ENCODE results near the gene WFDC10B. TPM values are rescaled to one million over a fixed set of nuclear protein-coding genes. Genes with fewer than 3 reads are reported as not detected.
"Not testable (repeated sequence)": the region's sequence is repeated elsewhere in the genome, so short reads cannot be mapped to it uniquely, and the experiment has no call there.

WFDC10B gene
- total and polyA plus RNA-seq, 9 of the 15 experiments (the other 6 are each of a cell fraction or from before 2014, with no cell fraction given) = not detected

GRCh38 chr20:45670139-45670538 lies 34.7 kb downstream of the WFDC10B start, which contains the start of gene WFDC11 (continued):
- no peak for TF ChIP-seq ZNF444 (CRISPR knock-in tag; IDR thresholded peaks at IDR 0.05)
- TF ChIP-seq TCF3 (CRISPR knock-in tag; IDR thresholded peaks at IDR 0.05) = no peak
- TF ChIP-seq BRCA1 (IDR thresholded peaks at IDR 0.05) = no peak
- TF ChIP-seq BRCA1 (CRISPR knock-in tag; IDR thresholded peaks at IDR 0.05) = no peak
- TF ChIP-seq TFAM (CRISPR knock-in tag; conservative IDR thresholded peaks at IDR 0.05) = no peak
- no peak for TF ChIP-seq NFXL1 (CRISPR knock-in tag; IDR thresholded peaks at IDR 0.05)
- no peak for TF ChIP-seq ZNF217 (CRISPR knock-in tag; IDR thresholded peaks at IDR 0.05)
- TF ChIP-seq HNRNPUL1 (IDR thresholded peaks at IDR 0.05; ENCODE audit: low read length) = no peak

DNA sequence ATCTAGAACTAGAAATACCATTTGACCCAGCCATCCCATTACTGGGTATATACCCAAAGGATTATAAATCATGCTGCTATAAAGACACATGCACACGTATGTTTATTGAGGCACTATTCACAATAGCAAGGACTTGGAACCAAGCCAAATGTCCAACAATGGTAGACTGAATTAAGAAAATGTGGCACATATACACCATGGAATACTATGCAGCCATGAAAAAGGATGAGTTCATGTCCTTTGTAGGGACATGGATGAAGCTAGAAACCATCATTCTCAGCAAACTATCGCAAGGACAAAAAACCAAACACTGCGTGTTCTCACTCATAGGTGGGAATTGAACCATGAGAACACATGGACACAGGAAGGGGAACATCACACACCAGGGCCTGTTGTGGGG lies 47.8 kb downstream of the WFDC10B start:
- POLR2A ChIA-PET; H3K9ac ChIP-seq (ENCODE audit: insufficient read depth in 1 of 2, low read depth in 2 of 2, low read length in 2 of 2); BruUV-seq (replicated peaks); H3K36me3 ChIP-seq (ENCODE audit: control insufficient read depth, insufficient read depth, low read length); H2AFZ ChIP-seq (ENCODE audit: low read depth, low read length); intact Hi-C loops (cut with micrococcal nuclease); H3K79me2 ChIP-seq (ENCODE audit: control insufficient read depth, insufficient read depth, low read length); H3K4me2 ChIP-seq (ENCODE audit: insufficient read depth, low read length); FAIRE-seq; DNase-seq (ENCODE audit: extremely low read depth in 1 of 4, low spot score in 3 of 4); in situ Hi-C loops (cut with MboI); ATAC-seq; H3K9me3 ChIP-seq (replicated peaks; ENCODE audit: control insufficient read depth, insufficient read depth, low read depth, low read length); CTCF ChIA-PET (ENCODE audit: low intra/inter-chr PET ratio); H4K20me1 ChIP-seq (replicated peaks; ENCODE audit: control insufficient read depth, insufficient read depth, low read length); H3K9me1 ChIP-seq (ENCODE audit: control insufficient read depth, insufficient read depth, low read length); H3K27ac ChIP-seq (ENCODE audit: extremely low read depth, low read depth, low read length); H3K4me3 ChIP-seq; H3K27me3 ChIP-seq (ENCODE audit: control insufficient read depth in 2 of 2, insufficient read depth in 2 of 2, low read length in 2 of 2); H3K4me1 ChIP-seq (replicated peaks in 1 of 2; ENCODE audit: control insufficient read depth in 2 of 2, insufficient read depth in 2 of 2, low read length in 2 of 2): not testable (repeated sequence)
- TF ChIP-seq ZNF146 (CRISPR knock-in tag; IDR thresholded peaks at IDR 0.05; ENCODE audit: unreplicated experiment) (peak; percentile 55), NFIC (IDR thresholded peaks at IDR 0.05) (peak; percentile 35; the same call in 1 of the 2 replicates)
- 12% methylated on average over 3 of the region's 3 CpGs for WGBS (ENCODE audit: insufficient coverage, low coverage, missing lambda C conversion rate)

- H3K9me3 ChIP-seq (replicated peaks; ENCODE audit: control insufficient read depth, insufficient read depth, low read depth, low read length); H3K36me3 ChIP-seq (ENCODE audit: control insufficient read depth, insufficient read depth, low read length); H3K4me1 ChIP-seq (replicated peaks in 1 of 2; ENCODE audit: control insufficient read depth in 2 of 2, insufficient read depth in 2 of 2, low read length in 2 of 2); H3K9me1 ChIP-seq (ENCODE audit: control insufficient read depth, insufficient read depth, low read length); H3K4me3 ChIP-seq; H3K9ac ChIP-seq (ENCODE audit: insufficient read depth in 1 of 2, low read depth in 2 of 2, low read length in 2 of 2); CTCF ChIA-PET (ENCODE audit: low intra/inter-chr PET ratio); H3K27ac ChIP-seq (ENCODE audit: extremely low read depth, low read depth, low read length); FAIRE-seq; H4K20me1 ChIP-seq (replicated peaks; ENCODE audit: control insufficient read depth, insufficient read depth, low read length); POLR2A ChIA-PET; H3K4me2 ChIP-seq (ENCODE audit: insufficient read depth, low read length); BruUV-seq (replicated peaks); intact Hi-C loops (cut with micrococcal nuclease); H3K27me3 ChIP-seq (ENCODE audit: control insufficient read depth in 2 of 2, insufficient read depth in 2 of 2, low read length in 2 of 2); ATAC-seq; H3K79me2 ChIP-seq (ENCODE audit: control insufficient read depth, insufficient read depth, low read length); H2AFZ ChIP-seq (ENCODE audit: low read depth, low read length); in situ Hi-C loops (cut with MboI): not testable (repeated sequence)
- DNase-seq (ENCODE audit: extremely low read depth in 1 of 4, low spot score in 3 of 4) = peak in 1 of 4 experiments; percentile 6
- WGBS (ENCODE audit: insufficient coverage, low coverage, missing lambda C conversion rate) = 3% methylated on average over 7 of the region's 7 CpGs
Measured at GRCh38 chr20:45651726-45652125, 53.1 kb downstream of the WFDC10B start.

Measured in K562 (cell line).